Erythroblast (primary cell): ENCODE data around the gene PLEKHO2.

Experiments
- DNase-seq, 2 experiments: peaks; one replicate each; lab custom pipeline; 2025; lab: John Stamatoyannopoulos, UW
- GATA1 ChIP-seq: IDR thresholded peaks from 2 replicates; pipeline ENCODE4 v1.6.1; 2011; ENCODE audit warnings: low read depth, mild to moderate bottlenecking, control low read depth, low read length, moderate library complexity
- POLR2A ChIP-seq: IDR thresholded peaks from 2 replicates; pipeline ENCODE4 v1.6.1; 2011; ENCODE audit warnings: mild to moderate bottlenecking, low read length

The PLEKHO2 gene

DNA sequence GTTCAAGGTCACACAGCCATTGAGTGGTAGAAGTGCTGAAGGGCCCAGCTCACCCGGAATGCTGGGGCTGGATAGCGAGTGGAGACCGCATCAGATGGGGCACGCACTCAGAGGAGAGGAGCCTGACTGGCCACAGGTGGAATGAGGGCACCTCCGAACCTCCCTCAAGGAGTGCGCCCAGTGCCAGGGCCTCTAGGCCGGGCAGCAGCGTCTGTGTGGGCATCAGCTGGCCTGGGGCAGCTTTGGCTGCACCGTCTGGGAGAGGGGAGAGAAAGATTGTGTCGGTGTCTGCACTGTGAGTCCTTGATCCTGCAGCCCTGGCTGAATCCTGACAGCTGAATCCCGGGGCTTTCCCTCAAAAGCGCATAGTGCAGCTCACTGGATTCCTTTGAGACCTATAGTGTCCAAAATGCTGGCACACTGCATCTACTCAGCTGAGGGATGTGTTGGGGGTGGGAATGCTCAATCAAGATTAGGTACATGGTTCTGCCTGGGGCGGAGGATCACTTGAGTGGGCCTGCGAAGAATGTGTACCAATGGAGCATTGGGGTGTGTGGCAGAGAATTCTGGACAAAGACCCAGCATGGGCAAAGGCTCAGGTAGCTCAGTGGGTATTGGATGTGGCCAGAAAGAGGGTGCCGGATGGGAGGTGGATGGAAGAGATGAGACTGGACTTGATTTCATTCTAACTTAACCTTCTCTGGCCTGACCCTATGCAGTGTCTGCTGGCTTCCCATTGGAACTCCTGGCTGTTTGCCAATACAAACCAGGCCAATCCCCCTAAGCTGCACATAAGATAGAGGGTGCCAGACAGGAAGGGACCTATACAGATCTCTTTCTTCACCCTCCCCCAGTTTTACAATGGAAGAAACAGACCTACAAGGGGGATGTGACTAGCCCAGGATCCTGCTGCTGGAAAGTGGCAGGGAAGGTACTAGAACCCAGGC is 70.9 kb downstream of the PLEKHO2 start:
- TF ChIP-seq POLR2A: no peak
- TF ChIP-seq GATA1: no peak
- no peak for DNase-seq

DNA sequence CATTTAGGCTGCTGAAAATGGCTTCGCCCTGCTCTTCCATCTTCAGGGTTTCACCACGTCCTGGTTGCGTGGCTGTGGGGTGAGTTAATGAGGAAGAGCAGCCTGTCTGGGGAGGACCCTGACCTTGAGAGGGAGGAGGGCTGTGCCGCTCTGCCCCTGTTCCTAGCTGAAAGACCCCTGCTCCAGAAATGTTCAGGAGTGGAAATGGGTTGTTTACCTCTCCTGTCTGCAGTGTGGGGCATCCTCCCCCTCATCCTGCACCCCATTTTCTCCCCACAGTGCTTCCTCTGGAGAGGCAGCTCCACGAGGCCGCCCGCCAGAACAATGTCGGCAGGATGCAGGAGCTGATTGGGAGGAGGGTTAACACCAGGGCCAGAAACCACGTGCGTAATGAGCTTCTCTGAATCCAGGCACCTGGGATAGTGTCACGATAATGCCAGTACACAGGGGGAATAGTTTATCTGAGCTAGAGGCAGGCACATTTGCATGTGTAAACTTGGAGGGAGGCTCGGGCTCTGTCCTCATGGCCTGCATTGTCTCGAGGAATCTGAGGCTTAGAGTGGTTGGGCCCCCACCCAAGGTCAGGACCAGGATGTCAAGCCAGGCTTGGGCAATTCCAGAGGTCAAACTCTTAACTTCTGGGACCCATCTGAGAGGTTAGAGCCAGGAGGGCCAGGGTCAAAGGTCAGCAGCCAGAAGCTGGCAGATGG is 74.0 kb downstream of the PLEKHO2 start:
- no peak for DNase-seq
- TF ChIP-seq POLR2A (no peak), GATA1 (no peak)

DNA sequence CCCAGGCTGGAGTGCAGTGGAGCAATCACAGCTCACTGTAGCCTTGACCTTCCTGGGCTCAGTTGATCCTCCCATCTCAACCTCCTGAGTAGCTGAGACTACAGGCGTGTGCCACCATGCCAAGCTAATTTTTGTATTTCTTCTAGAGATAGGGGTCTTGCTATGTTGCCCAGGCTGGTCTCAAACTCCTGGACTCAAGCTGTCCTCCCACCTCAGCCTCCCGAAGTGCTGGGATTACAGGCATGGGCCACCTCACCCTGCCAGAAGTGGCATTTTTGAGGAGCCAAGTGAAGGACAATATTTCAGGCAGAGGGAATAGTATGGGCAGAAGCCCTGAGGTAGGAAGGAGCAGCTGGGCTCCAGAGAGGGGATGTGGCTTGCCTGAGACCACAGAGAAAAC is 74.7 kb downstream of the PLEKHO2 start:
- DNase-seq: no peak
- TF ChIP-seq GATA1 (no peak), POLR2A (no peak)

DNA sequence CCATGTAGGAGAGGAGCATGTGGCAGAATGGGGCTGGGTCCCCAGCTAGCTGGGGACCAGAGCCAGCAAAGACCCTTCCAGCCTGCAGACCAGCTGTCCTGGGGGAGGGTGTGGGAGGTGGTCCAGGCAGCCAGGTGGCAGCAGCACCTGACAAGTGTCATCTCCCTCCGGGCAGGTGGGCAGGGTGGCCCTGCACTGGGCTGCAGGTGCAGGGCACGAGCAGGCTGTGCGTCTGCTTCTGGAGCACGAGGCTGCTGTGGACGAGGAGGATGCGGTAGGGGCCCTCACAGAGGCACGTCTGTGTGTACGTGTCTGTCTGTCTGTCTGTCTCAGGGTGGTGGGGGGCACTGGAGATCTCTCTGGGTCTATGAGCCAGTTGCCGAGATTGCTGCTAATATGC is 75.5 kb downstream of the PLEKHO2 start:
- no peak for DNase-seq
- no peak for TF ChIP-seq POLR2A
- TF ChIP-seq GATA1: no peak
